ENCODE measurements around the gene UNC119B.
A peak's percentile ranks its signal among the peaks of the same experiment; 100 is the strongest.

The UNC119B gene

GRCh38 chr12:120739821-120740613, 29.8 kb downstream of the UNC119B start:
- no peaks in the 10 kb centered on the region for H3K9me3 ChIP-seq (ENCODE audit: control insufficient read depth, insufficient read depth, low read depth, low read length)
- no peak overlapping the region for H3K4me3 ChIP-seq (ENCODE audit: low read depth, low read length)
- peaks cover 0 to 17% of the 10 kb centered on the region in 2 experiments; a peak in 2 of 3 replicates for H3K36me3 ChIP-seq (ENCODE audit: control insufficient read depth in 2 of 2, insufficient read depth in 1 of 2, low read length in 2 of 2)
- no peak overlapping the region for H3K27ac ChIP-seq (ENCODE audit: extremely low read depth, low read depth, low read length)
- H3K4me1 ChIP-seq (ENCODE audit: control insufficient read depth, insufficient read depth, low read length) = no peaks in the 10 kb centered on the region
- CTCF ChIA-PET = interaction anchor here (0.8 kb wide), 1 partner anchor 93 kb away, joined by 3 read pairs; no protein-coding TSS in a partner anchor
- TF ChIP-seq GLIS2 (tag by site-specific recombination; IDR thresholded peaks at IDR 0.05) (0 out of 2 replicates have a peak, but pooled peaks have one; percentile 19), ZBTB10 (tag by site-specific recombination; IDR thresholded peaks at IDR 0.05) (no peak), ZNF274 (IDR thresholded peaks at IDR 0.05; ENCODE audit: low read length) (no peak), ZNF274 (tag by site-specific recombination; IDR thresholded peaks at IDR 0.05; ENCODE audit: borderline replicate concordance) (no peak), ZNF654 (tag by site-specific recombination; IDR thresholded peaks at IDR 0.05; ENCODE audit: low read depth) (no peak), ZNF544 (tag by site-specific recombination; IDR thresholded peaks at IDR 0.05) (no peak), ZNF221 (tag by site-specific recombination; IDR thresholded peaks at IDR 0.05; ENCODE audit: borderline replicate concordance) (no peak), SALL2 (tag by site-specific recombination; IDR thresholded peaks at IDR 0.05; ENCODE audit: borderline replicate concordance) (no peak), TRIM28 (IDR thresholded peaks at IDR 0.05; ENCODE audit: borderline replicate concordance, low read length) (no peak)
- POLR2A ChIA-PET = no interaction called here

GRCh38 chr12:120740871-120741270, 30.6 kb downstream of the UNC119B start:
- Histone ChIP-seq H3K4me3 (ENCODE audit: low read depth, low read length) (no peak overlapping the region), H3K4me1 (ENCODE audit: control insufficient read depth, insufficient read depth, low read length) (no peaks in the 10 kb centered on the region), H3K9me3 (ENCODE audit: control insufficient read depth, insufficient read depth, low read depth, low read length) (no peaks in the 10 kb centered on the region), H3K27ac (ENCODE audit: extremely low read depth, low read depth, low read length) (no peak overlapping the region), H3K36me3 (ENCODE audit: control insufficient read depth in 2 of 2, insufficient read depth in 1 of 2, low read length in 2 of 2) (peaks cover 0 to 17% of the 10 kb centered on the region in 2 experiments; a peak in 1 of 3 replicates)
- ChIA-PET CTCF (interaction anchor here (0.8 kb wide), 1 partner anchor 94 kb away, joined by 3 read pairs; no protein-coding TSS in a partner anchor), POLR2A (no interaction called here)
- TF ChIP-seq ZNF423 (tag by site-specific recombination; IDR thresholded peaks at IDR 0.05) = no peak
- no peak for TF ChIP-seq GFI1B (tag by site-specific recombination; IDR thresholded peaks at IDR 0.05)
- no peak for TF ChIP-seq PBX3 (CRISPR knock-in tag; IDR thresholded peaks at IDR 0.05)
- TF ChIP-seq SCRT1 (tag by site-specific recombination; IDR thresholded peaks at IDR 0.05; ENCODE audit: borderline replicate concordance) = 0 out of 2 replicates have a peak, but pooled peaks have one; percentile 14
- peak; percentile 60 for TF ChIP-seq SCRT2 (tag by site-specific recombination; IDR thresholded peaks at IDR 0.05)
- TF ChIP-seq ZNF280D (tag by site-specific recombination; IDR thresholded peaks at IDR 0.05) = no peak
- TF ChIP-seq ZNF121 (tag by site-specific recombination; IDR thresholded peaks at IDR 0.05) = peak; percentile 34; the same call in 1 of the 2 replicates
- no peak for TF ChIP-seq ZNF23 (tag by site-specific recombination; IDR thresholded peaks at IDR 0.05; ENCODE audit: borderline replicate concordance)
- no peak for TF ChIP-seq OVOL3 (tag by site-specific recombination; IDR thresholded peaks at IDR 0.05)

Data from HEK293 (cell line).